GM18520 (cell line): Measurements from ENCODE around the gene MACF1.

Experiments
- ATAC-seq: cut with Tn5 transposase; IDR thresholded peaks from one replicate; pipeline ENCODE4 v1.9.1; 2021; ENCODE audit not compliant: unreplicated experiment

Gene MACF1

GRCh38 chr1:39411526-39412478 is 207.3 kb downstream of the MACF1 start:
- no peak for ATAC-seq

- no peak for ATAC-seq
These were observed 208.4 kb downstream of the MACF1 start for GRCh38 chr1:39412892-39413291.

GRCh38 chr1:39413902-39414528 is 209.5 kb downstream of the MACF1 start:
- no peak for ATAC-seq

GRCh38 chr1:39415553-39415952 is 211.1 kb downstream of the MACF1 start:
- ATAC-seq: no peak

GRCh38 chr1:39416609-39417008 is 212.1 kb downstream of the MACF1 start:
- ATAC-seq: no peak

GRCh38 chr1:39418236-39418635 is 213.7 kb downstream of the MACF1 start:
- no peak for ATAC-seq

DNA sequence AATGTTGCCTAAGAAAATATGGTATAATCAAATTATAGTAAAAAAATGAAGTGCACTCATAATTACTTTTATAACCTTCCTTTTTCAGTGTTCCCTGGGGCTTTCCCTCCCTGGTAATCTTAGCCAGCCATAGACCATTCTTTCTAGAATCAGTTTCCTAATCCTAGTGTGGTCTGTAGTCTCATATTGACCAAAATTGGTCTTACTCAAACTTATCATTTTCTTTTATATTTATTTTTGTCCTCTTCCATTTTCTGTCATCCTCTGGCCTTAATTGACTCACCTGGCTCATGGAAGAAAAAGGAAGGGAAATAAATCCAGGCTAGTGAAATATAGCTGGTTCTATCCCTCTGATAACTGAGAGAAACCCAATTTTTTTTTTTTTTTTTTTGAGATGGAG is 216.0 kb downstream of the MACF1 start:
- no peak for ATAC-seq

DNA sequence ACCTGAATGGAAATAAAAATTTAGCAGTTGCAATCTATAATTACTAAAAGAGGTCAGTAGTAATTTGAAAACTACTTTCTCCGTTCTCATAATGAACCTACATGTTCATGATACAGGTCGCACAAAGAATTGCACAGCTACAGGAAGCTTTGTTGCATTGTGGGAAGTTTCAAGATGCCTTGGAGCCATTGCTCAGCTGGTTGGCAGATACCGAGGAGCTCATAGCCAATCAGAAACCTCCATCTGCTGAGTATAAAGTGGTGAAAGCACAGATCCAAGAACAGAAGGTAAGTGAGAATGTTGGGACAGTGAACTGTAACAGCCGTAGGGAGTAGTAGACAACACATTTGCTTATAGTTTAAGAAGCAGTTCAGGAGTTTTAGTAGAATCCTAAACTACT is 218.1 kb downstream of the MACF1 start:
- no peak for ATAC-seq

- ATAC-seq: no peak
These were observed 220.7 kb downstream of the MACF1 start for GRCh38 chr1:39425151-39425550.

DNA sequence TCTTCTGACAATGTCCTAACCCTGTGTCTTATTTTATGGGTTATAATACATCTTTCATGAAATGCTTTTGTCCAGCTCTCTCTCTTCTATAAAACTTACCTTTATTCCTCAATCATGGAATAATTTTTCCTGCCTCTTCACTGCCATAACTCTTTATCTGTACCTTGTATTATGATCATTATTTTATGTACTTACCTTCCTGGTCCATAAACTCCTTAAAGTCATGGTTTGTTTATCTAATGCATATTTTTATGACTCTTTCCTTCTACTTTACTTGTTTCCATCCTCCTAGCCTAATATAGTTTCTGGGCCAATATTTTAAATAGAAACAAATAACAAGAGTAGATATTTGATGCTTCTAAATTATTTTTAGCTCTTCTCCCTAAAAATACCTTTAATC is 221.1 kb downstream of the MACF1 start:
- no peak for ATAC-seq

DNA sequence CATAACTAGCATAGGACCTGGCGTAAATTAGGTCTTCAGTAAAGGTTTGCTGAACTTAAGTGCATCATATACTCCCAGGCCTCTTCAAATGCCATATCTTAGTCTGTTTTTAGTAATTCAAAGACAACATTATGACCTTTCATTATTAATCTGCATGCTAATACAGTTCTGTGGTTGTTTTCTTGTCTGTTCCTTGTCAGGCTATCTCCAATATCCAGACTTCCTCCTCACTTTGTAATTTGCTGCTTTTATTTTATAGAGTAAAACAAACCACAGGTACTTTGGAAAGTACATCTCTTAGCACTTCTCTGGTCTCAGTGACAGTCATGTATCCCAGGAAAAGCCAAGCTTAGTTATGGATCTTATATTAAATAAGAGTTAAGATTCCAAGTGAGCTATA is 221.9 kb downstream of the MACF1 start:
- no peak for ATAC-seq

DNA sequence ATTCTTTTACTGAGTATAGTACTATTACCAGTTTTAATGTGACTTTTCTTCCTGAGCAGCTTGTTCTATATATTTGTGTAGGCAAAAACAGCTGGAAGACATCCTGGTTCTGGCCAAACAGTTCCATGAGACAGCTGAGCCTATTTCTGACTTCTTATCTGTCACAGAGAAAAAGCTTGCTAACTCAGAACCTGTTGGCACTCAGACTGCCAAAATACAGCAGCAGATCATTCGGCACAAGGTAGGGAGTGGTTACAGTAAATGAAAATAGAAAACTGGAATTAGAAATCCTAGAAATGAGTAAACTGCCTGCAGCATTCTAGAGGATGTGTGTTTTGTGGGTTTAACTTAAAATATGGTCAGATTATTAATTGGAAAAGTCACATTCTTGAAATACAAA is 222.9 kb downstream of the MACF1 start:
- no peak for ATAC-seq

DNA sequence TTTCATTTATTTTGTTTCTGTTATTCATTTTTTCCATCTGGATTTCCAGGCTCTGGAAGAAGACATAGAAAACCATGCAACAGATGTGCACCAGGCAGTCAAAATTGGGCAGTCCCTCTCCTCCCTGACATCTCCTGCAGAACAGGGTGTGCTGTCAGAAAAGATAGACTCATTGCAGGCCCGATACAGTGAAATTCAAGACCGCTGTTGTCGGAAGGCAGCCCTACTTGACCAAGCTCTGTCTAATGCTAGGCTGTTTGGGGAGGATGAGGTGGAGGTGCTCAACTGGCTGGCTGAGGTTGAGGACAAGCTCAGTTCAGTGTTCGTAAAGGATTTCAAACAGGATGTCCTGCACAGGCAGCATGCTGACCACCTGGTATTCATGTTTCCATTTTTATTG is 223.4 kb downstream of the MACF1 start:
- no peak for ATAC-seq

DNA sequence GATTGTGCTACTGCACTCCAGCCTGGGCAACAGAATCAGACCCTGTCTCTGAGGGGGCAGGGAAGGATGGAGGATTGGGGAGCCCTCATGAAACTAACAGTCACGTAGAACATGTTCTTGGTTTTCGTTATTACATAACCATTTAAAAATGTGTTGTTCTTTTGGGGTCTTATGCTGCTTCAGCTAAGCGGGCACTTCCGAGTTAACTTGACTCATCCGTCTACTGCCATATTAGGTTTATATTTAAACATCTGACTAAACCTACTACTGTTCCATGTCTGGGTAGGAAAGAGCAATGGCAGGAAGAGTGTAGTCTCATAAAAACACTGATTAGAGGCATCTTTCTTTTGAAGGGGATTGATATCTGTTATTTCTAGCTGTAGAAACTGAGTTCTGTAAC is 227.4 kb downstream of the MACF1 start:
- no peak for ATAC-seq

- no peak for ATAC-seq
These were observed 230.4 kb downstream of the MACF1 start for GRCh38 chr1:39434797-39435395.

- no peak for ATAC-seq
These were observed 231.1 kb downstream of the MACF1 start for GRCh38 chr1:39435597-39435996.

- ATAC-seq: no peak
These were observed 232.3 kb downstream of the MACF1 start for GRCh38 chr1:39436842-39437241.

- ATAC-seq: no peak
These were observed 233.5 kb downstream of the MACF1 start for GRCh38 chr1:39438042-39438441.

DNA sequence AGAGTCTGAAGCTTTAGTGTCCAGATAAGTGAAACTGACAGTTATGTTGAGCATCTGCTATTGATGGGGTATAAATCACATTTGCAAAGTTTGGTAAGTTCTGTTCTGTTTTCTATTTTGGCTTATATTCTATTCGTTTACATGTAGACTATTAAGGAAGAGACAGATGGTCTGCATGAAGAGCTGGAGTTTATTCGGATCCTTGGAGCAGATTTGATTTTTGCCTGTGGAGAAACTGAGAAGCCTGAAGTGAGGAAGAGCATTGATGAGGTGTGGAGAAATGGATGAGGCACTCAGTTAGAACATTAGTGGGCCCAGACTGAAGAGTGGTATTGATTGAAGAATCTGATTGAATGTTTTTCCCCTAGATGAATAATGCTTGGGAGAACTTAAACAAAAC is 236.4 kb downstream of the MACF1 start:
- no peak for ATAC-seq

DNA sequence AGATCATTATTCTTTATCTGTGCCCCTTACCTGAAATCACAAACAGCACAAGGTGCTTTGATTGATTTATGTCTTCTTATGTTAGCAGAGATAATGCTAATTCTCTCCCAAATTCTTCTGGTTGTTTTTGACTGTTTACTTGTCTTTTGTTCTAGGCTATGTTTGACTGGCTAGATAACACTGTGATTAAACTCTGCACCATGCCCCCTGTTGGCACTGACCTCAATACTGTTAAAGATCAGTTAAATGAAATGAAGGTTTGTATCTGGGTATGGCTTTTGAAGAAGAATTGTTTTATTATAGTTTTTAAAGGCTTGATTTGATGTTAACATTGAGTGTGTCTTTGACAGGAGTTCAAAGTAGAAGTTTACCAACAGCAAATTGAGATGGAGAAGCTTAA is 237.3 kb downstream of the MACF1 start:
- ATAC-seq: no peak

DNA sequence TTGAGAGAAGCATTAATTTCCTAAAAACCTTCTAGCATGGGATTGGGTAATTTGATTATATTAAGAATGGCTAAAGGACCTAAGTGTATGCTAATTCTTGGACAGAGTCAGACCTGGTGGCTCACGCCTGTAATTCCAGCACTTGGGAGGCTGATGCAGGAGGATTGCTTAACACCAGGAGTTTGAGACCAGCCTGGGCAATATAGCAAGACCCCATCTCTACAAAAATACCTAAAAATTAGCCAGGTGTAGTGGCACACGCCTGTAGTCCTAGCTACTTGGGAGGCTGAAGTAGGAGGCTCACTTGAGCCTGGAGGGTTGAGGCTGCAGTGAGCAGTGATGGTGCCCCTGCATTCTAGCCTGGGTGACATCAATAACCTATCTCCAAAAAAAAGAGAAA is 241.1 kb downstream of the MACF1 start:
- ATAC-seq: no peak

DNA sequence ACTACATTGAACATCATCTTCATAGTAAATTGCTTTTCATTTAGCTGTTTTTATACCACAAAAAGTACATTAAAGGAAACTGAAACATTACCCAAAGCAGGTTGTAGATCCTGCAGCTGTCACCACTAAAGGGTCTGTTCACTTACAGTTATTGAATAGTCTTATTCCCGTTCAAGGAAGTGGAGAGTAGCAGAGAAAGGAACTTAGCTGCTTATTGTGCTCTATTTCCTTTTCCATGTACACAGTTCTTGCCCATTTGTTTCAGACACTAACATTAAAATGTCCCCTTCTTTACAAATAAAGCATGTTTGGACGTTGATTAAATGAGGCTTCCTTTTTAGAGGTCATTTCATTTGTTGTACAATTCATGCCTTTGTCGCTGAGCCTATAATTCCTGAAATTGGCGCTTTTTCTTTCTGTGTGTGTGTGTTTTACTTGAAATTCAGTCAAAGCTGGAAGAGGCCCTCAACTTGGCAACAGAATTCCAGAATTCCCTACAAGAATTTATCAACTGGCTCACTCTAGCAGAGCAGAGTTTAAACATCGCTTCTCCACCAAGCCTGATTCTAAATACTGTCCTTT is 242.6 kb downstream of the MACF1 start:
- no peak for ATAC-seq
